Measurements from ENCODE around the gene PSMD5.

DNA sequence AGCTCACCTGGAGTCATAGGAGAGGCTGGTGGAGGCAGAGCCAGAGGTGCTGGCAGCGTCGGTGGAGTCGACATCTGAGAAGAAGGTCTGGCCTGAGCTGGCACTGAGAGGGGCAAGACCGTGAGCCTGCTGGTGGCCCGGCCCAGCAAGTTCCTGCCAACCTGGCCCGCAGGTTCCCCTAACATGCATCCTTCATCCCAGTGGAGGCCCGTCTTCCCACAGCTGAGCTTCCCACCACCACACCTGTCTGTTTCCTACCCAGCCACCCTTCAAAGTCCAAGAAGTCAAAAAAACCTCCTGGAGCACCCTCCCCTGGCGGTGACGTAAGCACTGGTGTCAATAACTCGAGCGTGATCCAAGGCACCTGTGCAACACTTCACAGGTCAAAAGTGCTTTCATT lies 17.4 kb upstream of the PSMD5 start:
- TF ChIP-seq, protein P1, sequence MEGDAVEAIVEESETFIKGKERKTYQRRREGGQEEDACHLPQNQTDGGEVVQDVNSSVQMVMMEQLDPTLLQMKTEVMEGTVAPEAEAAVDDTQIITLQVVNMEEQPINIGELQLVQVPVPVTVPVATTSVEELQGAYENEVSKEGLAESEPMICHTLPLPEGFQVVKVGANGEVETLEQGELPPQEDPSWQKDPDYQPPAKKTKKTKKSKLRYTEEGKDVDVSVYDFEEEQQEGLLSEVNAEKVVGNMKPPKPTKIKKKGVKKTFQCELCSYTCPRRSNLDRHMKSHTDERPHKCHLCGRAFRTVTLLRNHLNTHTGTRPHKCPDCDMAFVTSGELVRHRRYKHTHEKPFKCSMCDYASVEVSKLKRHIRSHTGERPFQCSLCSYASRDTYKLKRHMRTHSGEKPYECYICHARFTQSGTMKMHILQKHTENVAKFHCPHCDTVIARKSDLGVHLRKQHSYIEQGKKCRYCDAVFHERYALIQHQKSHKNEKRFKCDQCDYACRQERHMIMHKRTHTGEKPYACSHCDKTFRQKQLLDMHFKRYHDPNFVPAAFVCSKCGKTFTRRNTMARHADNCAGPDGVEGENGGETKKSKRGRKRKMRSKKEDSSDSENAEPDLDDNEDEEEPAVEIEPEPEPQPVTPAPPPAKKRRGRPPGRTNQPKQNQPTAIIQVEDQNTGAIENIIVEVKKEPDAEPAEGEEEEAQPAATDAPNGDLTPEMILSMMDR (IDR thresholded peaks at IDR 0.05) = no peak
- no peak for TF ChIP-seq POLR2A (IDR thresholded peaks at IDR 0.05)

All from heart left ventricle (tissue), 13 donors.